NB4 (cell line): ENCODE results near the gene NSD1.

Experiments
- DNase-seq: peaks from one replicate; pipeline ENCODE4 v3.0.0; 2010; ENCODE audit warnings: low read depth
- H3K4me3 ChIP-seq: one replicate; pipeline ENCODE4 v1.5.1; 2011; ENCODE audit warnings: mild to moderate bottlenecking, low read depth, low read length, moderate library complexity
- MYC ChIP-seq: IDR thresholded peaks from 2 replicates; pipeline ENCODE4 v1.6.1; 2011; ENCODE audit warnings: low read depth, low read length
- POLR2A ChIP-seq: IDR thresholded peaks from 2 replicates; pipeline ENCODE4 v1.6.1; 2011; ENCODE audit warnings: mild to moderate bottlenecking; ENCODE audit not compliant: insufficient read length; ENCODE audit errors: extremely low read depth
- TF ChIP-seq, protein P1 (sequence below): IDR thresholded peaks from 2 replicates; pipeline ENCODE4 v1.6.1; 2011; ENCODE audit warnings: low read depth, low read length
- TF ChIP-seq, protein P2 (sequence below): IDR thresholded peaks from one replicate; pipeline ENCODE4 v1.5.1; 2012; ENCODE audit warnings: low read depth, low read length

NSD1 gene

DNA sequence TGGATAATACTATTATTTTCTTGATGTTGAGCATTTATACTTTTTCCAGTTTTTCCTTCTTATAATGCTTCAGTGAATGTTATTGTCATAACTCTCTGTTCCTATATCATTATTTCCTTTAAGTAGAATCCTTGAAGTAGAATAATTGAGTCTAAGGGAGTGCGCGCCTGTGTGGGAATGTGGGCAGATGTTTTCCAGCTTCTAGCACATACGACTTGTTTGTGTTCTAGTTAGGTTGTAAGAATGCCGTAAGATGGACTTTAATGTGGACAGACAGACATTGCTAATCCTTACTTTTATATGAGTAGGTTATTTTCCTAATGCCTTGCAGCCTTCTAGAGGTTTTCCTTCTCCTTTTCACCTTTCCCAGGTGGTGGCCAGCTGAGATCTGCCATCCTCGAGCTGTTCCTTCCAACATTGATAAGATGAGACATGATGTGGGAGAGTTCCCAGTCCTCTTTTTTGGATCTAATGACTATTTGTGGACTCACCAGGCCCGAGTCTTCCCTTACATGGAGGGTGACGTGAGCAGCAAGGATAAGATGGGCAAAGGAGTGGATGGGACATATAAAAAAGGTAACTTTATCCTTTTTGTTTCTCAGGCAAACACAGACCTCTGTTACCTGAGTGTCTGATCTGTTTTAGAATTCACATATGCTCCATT lies 135.8 kb downstream of the NSD1 start:
- TF ChIP-seq, protein P1, sequence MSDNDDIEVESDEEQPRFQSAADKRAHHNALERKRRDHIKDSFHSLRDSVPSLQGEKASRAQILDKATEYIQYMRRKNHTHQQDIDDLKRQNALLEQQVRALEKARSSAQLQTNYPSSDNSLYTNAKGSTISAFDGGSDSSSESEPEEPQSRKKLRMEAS = no peak
- TF ChIP-seq POLR2A (no peak), MYC (no peak)
- TF ChIP-seq, protein P2, sequence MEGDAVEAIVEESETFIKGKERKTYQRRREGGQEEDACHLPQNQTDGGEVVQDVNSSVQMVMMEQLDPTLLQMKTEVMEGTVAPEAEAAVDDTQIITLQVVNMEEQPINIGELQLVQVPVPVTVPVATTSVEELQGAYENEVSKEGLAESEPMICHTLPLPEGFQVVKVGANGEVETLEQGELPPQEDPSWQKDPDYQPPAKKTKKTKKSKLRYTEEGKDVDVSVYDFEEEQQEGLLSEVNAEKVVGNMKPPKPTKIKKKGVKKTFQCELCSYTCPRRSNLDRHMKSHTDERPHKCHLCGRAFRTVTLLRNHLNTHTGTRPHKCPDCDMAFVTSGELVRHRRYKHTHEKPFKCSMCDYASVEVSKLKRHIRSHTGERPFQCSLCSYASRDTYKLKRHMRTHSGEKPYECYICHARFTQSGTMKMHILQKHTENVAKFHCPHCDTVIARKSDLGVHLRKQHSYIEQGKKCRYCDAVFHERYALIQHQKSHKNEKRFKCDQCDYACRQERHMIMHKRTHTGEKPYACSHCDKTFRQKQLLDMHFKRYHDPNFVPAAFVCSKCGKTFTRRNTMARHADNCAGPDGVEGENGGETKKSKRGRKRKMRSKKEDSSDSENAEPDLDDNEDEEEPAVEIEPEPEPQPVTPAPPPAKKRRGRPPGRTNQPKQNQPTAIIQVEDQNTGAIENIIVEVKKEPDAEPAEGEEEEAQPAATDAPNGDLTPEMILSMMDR = no peak
- DNase-seq = no peak
- no peak overlapping the region for H3K4me3 ChIP-seq

DNA sequence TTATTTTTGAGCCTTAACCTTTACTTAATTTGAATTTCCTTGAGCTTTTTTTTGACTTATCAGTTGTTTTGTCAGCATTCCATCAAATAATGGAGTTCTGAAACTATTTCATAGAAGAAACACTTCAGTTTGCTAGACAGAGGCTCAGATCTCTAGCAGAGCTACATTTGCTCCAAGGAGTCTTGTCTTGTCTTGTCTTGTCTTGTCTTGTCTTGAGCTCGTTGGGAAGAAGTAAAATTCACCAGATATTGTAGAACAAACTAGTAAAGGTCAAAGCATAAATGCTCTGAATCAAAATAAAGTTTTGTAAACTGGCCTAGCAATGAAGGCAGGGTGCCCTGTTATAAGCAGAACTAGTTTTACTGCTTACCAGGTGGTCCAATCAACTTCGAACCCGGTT lies 136.4 kb downstream of the NSD1 start:
- no peak overlapping the region for H3K4me3 ChIP-seq
- no peak for DNase-seq
- TF ChIP-seq MYC = no peak
- TF ChIP-seq, protein P1 = no peak
- TF ChIP-seq, protein P2 = no peak
- TF ChIP-seq POLR2A = no peak

DNA sequence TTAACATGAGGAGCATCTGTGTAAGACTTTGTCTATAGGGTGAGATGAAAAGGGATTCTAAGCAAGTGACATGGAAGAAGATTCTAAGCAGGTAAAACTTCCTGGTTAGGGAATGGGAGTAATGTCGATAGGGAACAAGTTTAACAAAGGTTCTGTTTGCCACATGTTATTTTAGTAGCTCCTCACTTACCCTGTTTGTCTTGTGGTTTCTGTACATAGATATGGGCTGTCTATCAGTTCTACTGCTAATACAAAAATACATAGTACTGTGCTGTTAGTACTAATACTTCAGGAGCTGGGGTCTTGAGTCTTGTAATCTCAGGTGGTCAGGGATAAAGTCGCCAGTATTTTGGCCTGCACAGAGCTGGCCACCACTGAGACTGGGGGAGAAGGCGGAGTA lies 137.1 kb downstream of the NSD1 start:
- no peak for DNase-seq
- TF ChIP-seq, protein P1 = no peak
- TF ChIP-seq, protein P2 = no peak
- no peak for TF ChIP-seq POLR2A
- TF ChIP-seq MYC = no peak

DNA sequence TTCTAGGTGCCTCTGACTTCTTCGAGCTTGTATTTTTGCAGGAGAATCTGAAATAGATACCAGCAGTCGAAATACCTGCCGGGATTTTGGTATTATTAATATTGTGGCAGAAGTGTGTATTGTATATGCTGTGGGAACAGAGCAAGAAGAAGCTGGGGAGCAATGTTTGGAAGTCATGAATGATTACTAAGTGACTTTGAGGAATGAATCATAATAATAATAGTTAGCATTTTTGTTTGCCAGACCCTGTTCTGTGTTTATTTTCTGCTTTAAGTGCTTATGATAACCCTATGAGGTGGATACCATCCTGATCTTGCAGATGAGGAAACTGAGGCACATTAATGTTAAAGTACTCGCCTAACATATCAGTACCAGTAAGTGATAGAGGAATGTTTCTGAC lies 137.5 kb downstream of the NSD1 start:
- no peak for DNase-seq
- no peak for TF ChIP-seq MYC
- TF ChIP-seq, protein P2 = no peak
- H3K4me3 ChIP-seq = no peak overlapping the region

More for the DNA sequence above, 137.1 kb downstream of the NSD1 start:
- no peak overlapping the region for H3K4me3 ChIP-seq

DNA sequence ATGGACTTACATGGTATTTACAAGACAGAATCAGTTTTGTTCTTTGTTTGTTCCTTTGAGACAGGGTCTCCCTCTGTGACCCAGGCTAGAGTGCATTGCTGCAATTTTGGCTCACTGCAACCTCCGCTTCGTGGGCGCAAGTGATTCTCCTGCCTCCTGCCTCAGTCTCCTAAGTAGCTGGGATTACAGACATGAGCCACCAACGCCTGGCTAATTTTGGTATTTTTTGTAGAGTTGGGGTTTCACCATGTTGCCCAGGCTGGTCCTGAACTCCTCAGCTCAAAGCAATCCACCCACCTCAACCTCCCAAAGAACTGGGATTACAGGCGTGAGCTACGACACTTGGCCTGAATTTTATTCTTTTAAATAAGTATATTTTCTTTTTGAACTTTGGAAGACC lies 142.3 kb downstream of the NSD1 start:
- no peak overlapping the region for H3K4me3 ChIP-seq
- TF ChIP-seq MYC (no peak), POLR2A (no peak)
- TF ChIP-seq, protein P2 = no peak
- TF ChIP-seq, protein P1 = no peak
- no peak for DNase-seq

DNA sequence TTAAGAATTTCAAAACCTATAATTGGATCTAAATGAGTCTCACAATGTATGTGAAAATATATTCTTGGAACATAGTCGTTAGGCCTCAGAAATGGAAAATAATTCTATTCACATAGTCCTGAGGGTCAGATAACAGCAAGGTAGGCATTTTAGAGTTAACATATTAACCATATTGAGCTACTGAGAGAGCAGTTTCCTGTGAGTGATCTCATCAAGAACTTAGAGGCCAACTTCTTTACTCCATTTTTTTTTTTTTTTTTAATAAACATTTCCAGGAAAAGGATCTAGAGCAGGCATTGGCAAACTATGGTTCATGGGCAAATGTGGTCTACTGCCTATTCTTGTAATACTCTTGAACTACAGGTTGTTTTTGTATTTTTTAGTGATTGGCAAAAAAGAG lies 143.3 kb downstream of the NSD1 start:
- no peak overlapping the region for H3K4me3 ChIP-seq
- no peak for DNase-seq
- TF ChIP-seq POLR2A = no peak
- TF ChIP-seq, protein P1 = no peak
- TF ChIP-seq, protein P2 = no peak
- TF ChIP-seq MYC = no peak
